GM12878 (cell line): Measurements from ENCODE around the gene AZGP1. TPM values are rescaled to one million over a fixed set of nuclear protein-coding genes. Genes with fewer than 3 reads are reported as not detected.

ENCODE experiments used
- ATAC-seq: fragments of 200-7000 bp; cut with Tn5 transposase; 3 replicates; pipeline ENCODE4 v1.9.1; 2020; ENCODE audit warnings: mild to moderate bottlenecking, moderate library complexity
- BruUV-seq: library from RNA; stranded (reverse); fragments of 400-500 nt; replicated peaks from 2 replicates; lab custom pipeline; 2021; lab: Mats Ljungman, UMichigan
- CTCF ChIA-PET: fragments of 300-600 bp; sonication (Branson Sonifier 250); formaldehyde crosslinking; extraction: SDS; loops from one replicate; lab custom pipeline; 2021; ENCODE audit warnings: inconsistent platforms; lab: Yijun Ruan, JAX
- POLR2A ChIA-PET: fragments of 350-600 bp; formaldehyde crosslinking; extraction: SDS; loops from one replicate; lab custom pipeline; 2021; ENCODE audit warnings: inconsistent platforms; lab: Charles Lee
- RAD21 ChIA-PET: fragments of 300-600 bp; sonication (Branson Sonifier 250); formaldehyde crosslinking; loops from one replicate; lab custom pipeline; 2023; ENCODE audit warnings: antibody characterized with exemption; ENCODE audit not compliant: unreplicated experiment; lab: Charles Lee
- SMC1A ChIA-PET: fragments of 300-600 bp; sonication (Branson Sonifier 250); formaldehyde crosslinking; loops from one replicate; lab custom pipeline; 2023; ENCODE audit not compliant: unreplicated experiment, uncharacterized antibody; lab: Charles Lee
- DNase-seq: peaks from one replicate; pipeline ENCODE4 v3.0.0-alpha.2; 2011; ENCODE audit warnings: low read depth, low spot score
- FAIRE-seq: peaks from 3 replicates; lab custom pipeline; 2011; peaks lifted over from hg19 to GRCh38; lab: Jason Lieb, UNC
- H2AFZ ChIP-seq: 2 replicates; pipeline ENCODE4 v1.6.0; 2011; ENCODE audit warnings: low read depth, low read length, control low read depth; ENCODE audit not compliant: control insufficient read depth
- H3K27ac ChIP-seq: 2 replicates; pipeline ENCODE4 v1.5.1; 2011; ENCODE audit warnings: control low read depth; ENCODE audit not compliant: control insufficient read depth, insufficient read depth
- H3K27me3 ChIP-seq, 2 experiments: replicated peaks in 1 of 2; 2 replicates each; pipeline versions ENCODE4 v1.6.0 to v1.6.1; 2011; ENCODE audit warnings: low read length in 1 of 2; ENCODE audit not compliant: control insufficient read depth in 2 of 2, insufficient read depth in 2 of 2
- H3K36me3 ChIP-seq, 2 experiments: 2 replicates each; pipeline ENCODE4 v1.5.1; 2011; ENCODE audit warnings: low read length in 1 of 2; ENCODE audit not compliant: control insufficient read depth in 2 of 2, insufficient read depth in 2 of 2
- H3K4me1 ChIP-seq: 2 replicates; pipeline ENCODE4 v1.6.1; 2011; ENCODE audit warnings: mild to moderate bottlenecking, low read length, moderate library complexity, mixed read lengths; ENCODE audit not compliant: control insufficient read depth, insufficient read depth
- H3K4me2 ChIP-seq: 2 replicates; pipeline ENCODE4 v1.6.0; 2011; ENCODE audit warnings: control low read depth; ENCODE audit not compliant: control insufficient read depth, insufficient read depth
- H3K4me3 ChIP-seq: fragments of 200-600 bp; sonication (generic); 2 replicates; pipeline ENCODE4 v1.5.1; 2016
- H3K79me2 ChIP-seq: 2 replicates; pipeline ENCODE4 v1.6.0; 2011; ENCODE audit warnings: low read length; ENCODE audit not compliant: control insufficient read depth, insufficient read depth
- H3K9ac ChIP-seq: 2 replicates; pipeline ENCODE4 v1.8.0; 2011; ENCODE audit warnings: low read length, control low read depth, mixed read lengths; ENCODE audit not compliant: control insufficient read depth, insufficient read depth
- H3K9me3 ChIP-seq: replicated peaks from 3 replicates; pipeline ENCODE4 v1.5.1; 2011; ENCODE audit warnings: mild to moderate bottlenecking, low read length; ENCODE audit not compliant: control insufficient read depth, insufficient read depth
- H4K20me1 ChIP-seq: 2 replicates; pipeline ENCODE4 v1.6.0; 2011; ENCODE audit not compliant: control insufficient read depth, insufficient read depth
- ATF3 ChIP-seq: IDR thresholded peaks from 2 replicates; pipeline ENCODE4 v1.6.1; 2011; ENCODE audit warnings: low read depth, mild to moderate bottlenecking, low read length, moderate library complexity, borderline replicate concordance; ENCODE audit errors: extremely low read depth
- BHLHE40 ChIP-seq, 2 experiments: fragments of 450-650 bp in 1 of 2; IDR thresholded peaks; 2 replicates each; pipeline ENCODE4 v1.6.1; 2011 to 2017; ENCODE audit warnings: low read depth in 2 of 2, borderline replicate concordance in 1 of 2, improper control_type of control experiment in 1 of 2, low read length in 1 of 2, mild to moderate bottlenecking in 1 of 2
- CEBPZ ChIP-seq: fragments of 150-350 bp; IDR thresholded peaks from 2 replicates; pipeline ENCODE4 v1.6.1; 2016; ENCODE audit warnings: low read depth, low read length
- NRF1 ChIP-seq: conservative IDR thresholded peaks from 2 replicates; pipeline ENCODE4 v1.6.1; 2011; ENCODE audit warnings: mild to moderate bottlenecking, low read depth, low read length, improper control_type of control experiment
- PBX3 ChIP-seq: IDR thresholded peaks from 2 replicates; pipeline ENCODE4 v1.6.1; 2011; ENCODE audit warnings: mild to moderate bottlenecking, low read depth, low read length, moderate library complexity; ENCODE audit not compliant: insufficient replicate concordance
- RCOR1 ChIP-seq: conservative IDR thresholded peaks from 2 replicates; pipeline ENCODE4 v1.6.1; 2012; ENCODE audit warnings: low read depth, low read length, improper control_type of control experiment
- SMARCA5 ChIP-seq: fragments of 450-650 bp; IDR thresholded peaks from 2 replicates; pipeline ENCODE4 v1.6.1; 2017; ENCODE audit warnings: mild to moderate bottlenecking
- STAT3 ChIP-seq: IDR thresholded peaks from 2 replicates; pipeline ENCODE4 v1.6.1; 2011; ENCODE audit warnings: low read depth, low read length, improper control_type of control experiment
- TCF3 ChIP-seq: IDR thresholded peaks from 2 replicates; pipeline ENCODE4 v1.6.1; 2012; ENCODE audit warnings: low read depth, mild to moderate bottlenecking, low read length, borderline replicate concordance; ENCODE audit not compliant: insufficient read depth
- USF2 ChIP-seq: IDR thresholded peaks from 2 replicates; pipeline ENCODE4 v1.6.1; 2011; ENCODE audit warnings: low read depth, low read length, improper control_type of control experiment, borderline replicate concordance
- ZBTB40 ChIP-seq: fragments of 450-650 bp; IDR thresholded peaks from 2 replicates; pipeline ENCODE4 v1.6.1; 2016; ENCODE audit warnings: mild to moderate bottlenecking, moderate library complexity, borderline replicate concordance
- ZNF207 ChIP-seq: fragments of 450-650 bp; IDR thresholded peaks from 2 replicates; pipeline ENCODE4 v1.6.1; 2014; ENCODE audit warnings: antibody characterized with exemption, mild to moderate bottlenecking, borderline replicate concordance
- ZNF217 ChIP-seq: fragments of 450-650 bp; IDR thresholded peaks from 2 replicates; pipeline ENCODE4 v1.6.1; 2017; ENCODE audit warnings: antibody characterized with exemption, mild to moderate bottlenecking
- ZZZ3 ChIP-seq: IDR thresholded peaks from 2 replicates; pipeline ENCODE4 v1.6.1; 2011; ENCODE audit warnings: low read depth; ENCODE audit not compliant: control insufficient read depth, insufficient read length
- WGBS: methylation state at CpG from one replicate; pipeline ENCODE4 v1.1.6; 2016; ENCODE audit warnings: low lambda C conversion rate; ENCODE audit not compliant: insufficient replicate concordance, insufficient coverage; ENCODE audit errors: missing lambda C conversion rate; 5-methylcytosine and 5-hydroxymethylcytosine counted together
- in situ Hi-C: fragments of 300-500 bp; cut with MboI; formaldehyde crosslinking; loops from 9 replicates; pipeline ENCODE4 v1.14.3; 2018; ENCODE audit warnings: mixed read lengths
- intact Hi-C: fragments of 100-400 bp; cut with micrococcal nuclease; formaldehyde crosslinking; loops from one replicate; pipeline ENCODE4 v1.14.2; 2022; ENCODE audit not compliant: unreplicated experiment
- polyA plus RNA-seq, 11 experiments: library from polyadenylated mRNA; depleted of rRNA in 4 of 11; unstranded in 6 of 11; stranded (reverse) in 5 of 11; fragments of >200 nt; fragmentation: Nextera tagmentation in 4 of 11; fragmentation: Illumina TruSeq in 1 of 11; extraction: Ambion mirVana in 4 of 11; extraction: Trizol in 1 of 11; gene quantifications; 1 replicate in 1 of 11; 2 replicates in 10 of 11; pipeline versions ENCODE4 v1.2.1 to v1.2.3, GENCODE V29; 2011 to 2016; ENCODE audit warnings: inconsistent platforms in 2 of 11, missing spikeins in 2 of 11, low read depth in 1 of 11
- total RNA-seq, 4 experiments: library from RNA; depleted of rRNA in 3 of 4; stranded (reverse); fragments of >200 nt in 3 of 4; fragmentation: Illumina TruSeq in 1 of 4; extraction: Trizol in 1 of 4; gene quantifications; 2 replicates each; pipeline versions ENCODE4 v1.2.1 to v1.2.3, GENCODE V29; 2013 to 2021

The AZGP1 gene
- total and polyA plus RNA-seq, 10 of the 15 experiments (the other 5 are each of a cell fraction or from before 2014, with no cell fraction given) = 0.18 to 0.64 (median 0.29) TPM; not detected in 5

GRCh38 chr7:99929730-99930053 lies 46.1 kb downstream of the AZGP1 start:
- Histone ChIP-seq H3K4me1 (no peaks in the 10 kb centered on the region), H3K27me3 (peaks cover 4 to 5% of the 10 kb centered on the region in 2 experiments; a peak in 3 of 4 replicates), H3K79me2 (no peaks in the 10 kb centered on the region), H3K27ac (no peak overlapping the region), H3K4me3 (no peak overlapping the region), H3K9ac (no peak overlapping the region), H3K4me2 (no peak overlapping the region), H4K20me1 (no peaks in the 10 kb centered on the region), H3K36me3 (no peaks in the 10 kb centered on the region), H3K9me3 (no peaks in the 10 kb centered on the region), H2AFZ (no peak overlapping the region)
- ChIA-PET SMC1A (no interaction called here), POLR2A (no interaction called here), CTCF (interaction anchor here (2.0 kb wide), 1 partner anchor 16 kb away, joined by 8 read pairs; no protein-coding TSS in a partner anchor), RAD21 (interaction anchor here (0.6 to 1.0 kb wide), 2 partner anchors 16 to 58 kb away, joined by 4 read pairs; no protein-coding TSS in a partner anchor)
- BruUV-seq = no TSS peak
- DNase-seq (no peak), ATAC-seq (peak; percentile 18; the same call in 2 of the 3 replicates), FAIRE-seq (no peak)
- WGBS = 4% methylated on average over 2 of the region's 2 CpGs
- in situ Hi-C loops = no loop called here
- intact Hi-C loops = no loop called here
- TF ChIP-seq TCF3 = no peak
- TF ChIP-seq ZNF217 = no peak
- no peak for TF ChIP-seq ZNF207
- no peak for TF ChIP-seq RCOR1
- TF ChIP-seq CEBPZ = no peak
- no peak for TF ChIP-seq PBX3
- no peak for TF ChIP-seq USF2
- no peak for TF ChIP-seq NRF1
- TF ChIP-seq ZZZ3 = no peak
- TF ChIP-seq ATF3 = no peak
- no peak for TF ChIP-seq BHLHE40 (IDR thresholded peaks at IDR 0.05; ENCODE audit: borderline replicate concordance in 1 of 2, low read depth in 2 of 2, low read length in 1 of 2)
- no peak for TF ChIP-seq STAT3
- no peak for TF ChIP-seq SMARCA5
- no peak for TF ChIP-seq ZBTB40
